Activated T-cell treated with anti-CD3 and anti-CD28 coated beads for 1 hour (primary cell): ENCODE results near the gene MPC2.

Experiments used
- DNase-seq: peaks from one replicate; pipeline ENCODE4 v3.0.0-alpha.2; 2020; ENCODE audit warnings: low read depth

Gene MPC2

DNA sequence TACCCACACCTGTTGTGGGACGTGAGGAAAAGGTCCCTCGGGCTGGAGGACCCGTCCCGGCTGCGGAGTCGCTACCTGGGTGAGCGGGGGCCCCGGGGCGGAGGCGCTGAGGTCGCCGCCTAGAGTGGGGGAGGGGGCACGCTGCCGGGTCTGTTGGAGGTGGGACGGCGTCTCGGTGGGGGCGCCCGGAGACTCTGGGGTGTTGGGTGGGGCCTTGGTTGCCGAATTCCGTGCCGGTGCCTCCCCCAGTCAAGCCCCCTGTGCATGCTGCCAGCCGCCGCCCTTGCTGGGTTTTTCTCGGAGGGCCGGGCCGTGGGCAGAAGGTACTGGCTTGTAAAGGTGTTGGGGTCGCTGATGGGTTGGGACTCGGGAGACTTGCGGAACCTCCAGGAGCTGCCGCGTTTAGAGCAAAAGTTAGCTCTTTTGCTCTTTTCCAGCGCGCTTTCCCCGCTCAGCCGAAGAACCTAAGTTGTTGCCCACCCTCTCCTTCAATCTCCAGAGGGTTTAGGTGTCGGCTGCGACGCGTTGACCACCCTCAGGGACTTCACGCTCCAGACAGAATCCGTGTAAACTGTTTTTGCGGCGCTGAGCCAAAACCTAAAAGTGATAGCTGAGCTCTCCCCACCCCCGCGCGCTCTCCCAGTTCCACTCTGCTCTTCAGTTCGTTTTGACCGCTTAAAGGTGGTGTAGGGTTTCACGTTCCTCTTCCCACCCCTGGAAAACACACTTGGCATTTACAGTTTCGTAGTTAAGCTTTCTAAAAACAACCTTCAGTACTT lies at the start of gene MPC2:
TSS of gene MPC2 (minus strand) at position 143 of the 779 bp plus-strand sequence. CDS start 1,231 bp downstream, outside the sequence.
- peak; percentile 59 for DNase-seq

DNA sequence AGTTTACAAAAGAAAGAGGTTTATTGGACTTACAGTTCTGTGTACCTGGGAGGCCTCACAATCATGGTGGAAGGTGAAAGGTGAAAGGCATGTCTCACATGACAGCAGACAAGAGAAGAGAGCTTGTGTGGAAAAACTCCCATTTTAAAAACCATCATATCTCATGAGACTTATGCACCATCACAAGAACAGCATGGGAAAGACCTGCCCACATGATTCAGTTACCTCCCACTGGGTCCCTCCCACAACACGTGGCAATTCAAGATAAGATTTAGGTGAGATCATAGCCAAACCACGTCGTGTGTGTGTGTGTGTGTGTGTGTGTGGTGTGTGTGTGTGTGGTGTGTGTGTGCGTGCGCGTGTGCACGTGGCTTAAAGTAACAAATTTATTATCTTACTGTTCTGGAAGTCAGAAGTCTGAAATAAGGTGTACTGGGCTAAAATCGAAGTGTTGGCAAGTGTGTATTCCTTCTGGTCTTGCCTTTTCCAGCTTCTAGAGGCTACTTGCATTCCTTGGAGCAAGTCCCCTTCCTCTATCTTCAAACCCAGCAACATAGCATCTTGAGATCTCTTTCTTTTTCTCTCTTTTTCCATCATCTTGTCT lies 48.1 kb upstream of the MPC2 start:
- DNase-seq, result no peak

GRCh38 chr1:167983797-167984420 lies 47.0 kb upstream of the MPC2 start:
- no peak for DNase-seq

GRCh38 chr1:167981933-167982332 lies 45.1 kb upstream of the MPC2 start:
- DNase-seq, result no peak

DNA sequence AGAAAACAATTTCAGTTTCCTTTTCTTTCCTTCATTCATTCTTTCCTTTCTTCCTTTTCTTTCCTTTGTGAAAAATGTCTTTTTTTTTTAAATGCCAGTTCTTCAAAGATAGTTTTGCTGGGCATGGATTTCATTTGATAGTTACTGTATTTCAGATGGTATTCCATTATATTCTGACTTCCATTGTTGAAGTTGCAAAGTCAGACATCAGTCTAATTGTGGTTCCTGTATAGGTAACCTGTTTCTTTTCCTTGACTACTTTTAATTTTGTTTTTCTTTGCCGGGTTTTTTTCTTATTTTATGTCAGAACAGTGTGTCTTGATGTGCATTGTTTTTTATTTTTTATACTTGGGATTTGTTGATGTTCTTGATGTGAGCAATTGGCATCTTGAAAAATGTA lies 40.4 kb upstream of the MPC2 start:
- no peak for DNase-seq

DNA sequence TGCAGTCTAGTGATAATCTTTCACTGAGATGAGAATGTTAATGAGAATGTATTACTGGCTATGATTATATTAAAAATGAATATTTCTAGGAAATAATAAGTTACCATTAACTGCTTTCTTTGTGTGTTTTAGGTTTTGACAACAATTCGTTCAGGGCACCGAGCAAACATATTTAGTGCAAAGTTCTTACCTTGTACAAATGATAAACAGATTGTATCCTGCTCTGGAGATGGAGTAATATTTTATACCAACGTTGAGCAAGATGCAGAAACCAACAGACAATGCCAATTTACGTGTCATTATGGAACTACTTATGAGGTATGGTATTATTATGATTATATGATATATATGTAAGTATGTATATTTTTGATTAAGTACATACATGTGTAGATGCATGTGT lies 37.8 kb upstream of the MPC2 start:
- DNase-seq, result no peak

DNA sequence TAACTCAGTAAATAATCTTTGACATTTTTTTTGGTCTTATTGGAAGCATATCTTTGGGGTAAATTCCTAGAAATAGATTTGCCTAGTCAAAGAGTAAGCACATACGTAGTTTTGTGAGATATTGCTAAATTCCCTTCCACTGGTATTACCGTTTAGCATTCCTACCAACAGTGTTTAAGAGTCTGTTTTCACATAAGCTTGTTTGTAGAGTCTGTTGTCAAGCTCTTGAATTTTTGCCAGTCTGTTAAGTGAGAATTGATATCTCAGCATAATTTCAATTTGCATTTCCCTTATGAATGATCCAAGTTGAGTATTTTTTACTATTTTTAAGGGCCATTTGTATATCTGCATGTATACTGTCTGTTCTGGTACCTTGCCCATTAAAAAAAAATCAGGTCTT lies 37.0 kb upstream of the MPC2 start:
- DNase-seq, result no peak

GRCh38 chr1:167968569-167968968 lies 31.7 kb upstream of the MPC2 start:
- DNase-seq, result no peak

DNA sequence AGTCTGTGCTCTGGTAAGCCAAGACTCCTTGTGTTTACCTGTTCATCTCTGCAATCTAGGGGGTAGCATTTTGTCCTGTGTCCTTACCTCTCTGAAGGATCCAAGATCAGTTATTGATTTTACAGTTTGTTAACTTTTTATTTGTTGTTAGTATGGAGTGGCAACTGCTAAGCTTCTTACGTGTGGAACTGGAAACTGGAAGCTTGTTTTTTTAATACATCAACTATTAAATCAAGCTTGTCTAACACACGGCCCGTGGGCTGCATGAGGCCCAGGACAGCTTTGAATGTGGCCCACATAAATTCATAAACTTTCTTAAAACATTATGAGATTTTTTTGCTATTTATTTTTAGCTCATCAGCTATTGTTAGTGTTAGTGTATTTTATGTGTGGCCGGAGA lies 29.2 kb upstream of the MPC2 start:
- no peak for DNase-seq

GRCh38 chr1:167964646-167965045 lies 27.8 kb upstream of the MPC2 start:
- DNase-seq, result no peak

GRCh38 chr1:167957710-167958109 lies 20.8 kb upstream of the MPC2 start:
- DNase-seq, result no peak

GRCh38 chr1:167955915-167956314 lies 19.0 kb upstream of the MPC2 start:
- DNase-seq, result no peak

- no peak for DNase-seq
These were observed 13.7 kb upstream of the MPC2 start for GRCh38 chr1:167950569-167950968.

DNA sequence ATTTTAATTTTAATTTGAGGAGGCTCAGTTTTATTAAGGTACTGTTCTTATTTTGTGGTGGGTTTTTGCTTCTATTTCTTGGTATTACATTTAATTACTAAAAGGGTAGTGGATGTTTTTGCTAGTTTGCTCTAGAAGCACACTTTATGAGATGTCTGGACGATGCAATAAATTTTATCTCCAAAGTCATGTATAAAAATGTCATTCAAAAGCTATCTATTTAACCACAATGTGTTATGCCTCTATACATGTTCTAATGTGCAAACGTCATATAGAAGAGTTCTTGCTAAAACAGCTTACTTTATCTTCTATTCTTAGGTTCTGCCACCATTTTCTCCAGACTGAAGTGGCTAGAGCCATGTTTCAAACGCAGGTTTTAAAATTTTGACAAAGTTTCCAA lies 12.9 kb upstream of the MPC2 start:
- no peak for DNase-seq

GRCh38 chr1:167947733-167948132 lies 10.9 kb upstream of the MPC2 start:
- DNase-seq, result no peak

GRCh38 chr1:167943541-167943940 lies 6.7 kb upstream of the MPC2 start:
- DNase-seq, result no peak

DNA sequence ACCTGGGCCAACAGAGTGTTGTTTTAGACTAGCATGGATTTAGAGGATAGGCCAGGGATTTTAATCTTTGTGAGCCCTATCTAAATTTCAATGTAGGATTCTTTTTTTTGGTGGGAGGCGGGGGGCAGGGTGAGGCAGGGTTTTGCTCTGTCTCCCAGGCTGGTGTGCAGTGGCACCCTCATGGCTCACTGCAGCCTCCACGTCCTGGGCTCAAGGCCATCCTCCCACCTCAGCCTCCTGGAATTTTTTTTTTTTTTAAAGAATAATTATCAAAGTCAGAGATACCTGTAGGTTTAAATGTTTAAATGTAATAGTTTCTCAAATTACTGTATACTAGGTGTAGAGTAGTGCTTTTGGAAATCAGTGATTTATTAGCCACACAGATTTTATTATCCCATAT lies 3.4 kb upstream of the MPC2 start:
- DNase-seq, result no peak

DNA sequence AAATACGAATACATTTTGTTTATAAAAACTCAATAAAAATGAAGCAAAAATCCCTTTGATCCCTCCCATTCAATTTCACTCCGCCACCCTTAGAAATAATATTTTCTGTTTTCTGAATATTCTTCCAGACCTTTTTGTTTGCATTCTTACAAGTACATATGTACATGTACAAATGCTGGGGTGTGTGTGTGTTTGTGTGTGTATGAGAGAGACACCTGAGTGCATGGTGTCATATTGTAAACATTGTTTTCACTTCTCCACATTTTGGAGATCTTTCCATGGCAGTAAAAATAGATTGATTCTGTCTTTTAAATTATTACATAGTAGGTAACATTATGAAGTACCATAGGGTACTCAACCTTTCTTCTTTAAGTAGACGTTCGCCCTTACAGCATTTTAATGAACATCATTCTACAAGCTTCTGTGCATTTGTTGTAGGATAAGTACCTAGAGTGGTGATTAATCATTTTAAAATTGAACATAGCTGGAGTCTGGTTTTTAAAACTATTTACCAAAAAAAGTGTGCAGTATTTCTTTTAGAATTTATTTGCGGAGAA lies 1.3 kb upstream of the MPC2 start:
- no peak for DNase-seq

GRCh38 chr1:167937709-167938010 lies 788 bp upstream of the MPC2 start:
- DNase-seq, result no peak

- DNase-seq, result peak; percentile 91
These were observed 573 bp downstream of the MPC2 start, which contains the start of gene DCAF6 for GRCh38 chr1:167936068-167936929. DCAF6 (plus strand) TSS chr1:167936683; CDS start chr1:167936912, 229 bp downstream.

DNA sequence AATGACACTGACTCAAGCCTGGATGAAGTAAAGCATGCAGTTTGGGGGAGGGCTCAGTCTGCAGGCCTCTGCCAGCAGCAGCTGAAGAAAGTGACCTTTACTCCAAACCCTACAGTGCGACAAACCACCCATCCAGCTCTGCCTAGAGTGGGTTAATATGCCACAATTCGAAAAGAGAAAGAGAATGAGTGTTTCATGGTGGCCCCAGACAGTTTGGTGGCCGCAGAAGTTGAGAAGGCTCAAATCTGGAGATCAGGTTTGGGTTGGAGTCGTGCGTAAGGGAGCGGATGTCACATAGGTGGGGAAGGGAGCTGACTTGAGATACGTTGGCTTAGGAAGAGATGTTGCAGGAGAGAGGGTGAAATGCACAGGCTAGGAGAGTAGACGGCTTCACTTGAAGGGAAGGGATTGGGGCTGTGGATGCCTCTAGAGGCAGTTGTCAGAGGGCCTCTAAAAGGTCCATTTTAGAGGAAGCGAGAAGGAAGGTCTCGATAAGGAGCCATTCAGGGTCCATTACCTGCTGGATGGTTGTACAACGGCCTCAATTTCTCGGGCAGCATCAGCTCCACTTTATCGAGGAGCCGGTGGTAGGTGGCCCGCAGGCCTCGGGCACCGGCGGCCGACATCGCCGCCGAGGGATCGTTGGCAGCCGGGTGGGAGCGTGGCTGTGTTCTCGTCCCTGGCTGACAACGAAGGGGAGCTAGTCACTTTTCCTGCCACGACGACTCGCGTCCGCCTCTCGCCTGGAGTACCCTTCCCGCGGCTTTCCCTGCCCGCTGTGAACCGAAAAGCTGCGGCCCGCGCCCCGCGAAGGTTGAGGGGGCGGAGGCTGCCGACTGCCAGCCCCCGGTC lies 1.4 kb downstream of the MPC2 start:
- DNase-seq, result peak; percentile 11
